Parathyroid adenoma (tissue), 2 donors: Measurements from ENCODE around the gene POLD4.

ENCODE experiments used
- H2AFZ ChIP-seq: fragments of 300-600 bp; sonication (generic); one replicate; pipeline ENCODE4 v1.7.0; 2017; ENCODE audit warnings: antibody characterized with exemption, mild to moderate bottlenecking
- H3K27ac ChIP-seq: fragments of 300-600 bp; sonication (generic); one replicate; pipeline ENCODE4 v1.7.0; 2017
- H3K27me3 ChIP-seq: fragments of 300-600 bp; sonication (generic); one replicate; pipeline ENCODE4 v1.7.0; 2017; ENCODE audit warnings: low read length; ENCODE audit not compliant: control insufficient read depth, insufficient read depth
- H3K36me3 ChIP-seq: fragments of 300-600 bp; sonication (generic); one replicate; pipeline ENCODE4 v1.7.0; 2017; ENCODE audit warnings: low read length; ENCODE audit not compliant: control insufficient read depth, insufficient read depth
- H3K4me1 ChIP-seq: fragments of 300-600 bp; sonication (generic); one replicate; pipeline ENCODE4 v1.7.0; 2017; ENCODE audit warnings: control low read depth
- H3K4me2 ChIP-seq: fragments of 300-600 bp; sonication (generic); one replicate; pipeline ENCODE4 v1.7.0; 2017; ENCODE audit warnings: low read length
- H3K4me3 ChIP-seq: fragments of 300-600 bp; sonication (generic); one replicate; pipeline ENCODE4 v1.7.0; 2017; ENCODE audit warnings: low read depth, low read length
- H3K79me2 ChIP-seq: fragments of 300-600 bp; sonication (generic); one replicate; pipeline ENCODE4 v1.7.0; 2017; ENCODE audit warnings: control low read depth
- H3K9ac ChIP-seq: fragments of 300-600 bp; sonication (generic); one replicate; pipeline ENCODE4 v1.7.0; 2017; ENCODE audit warnings: mild to moderate bottlenecking
- H3K9me3 ChIP-seq: fragments of 300-600 bp; sonication (generic); one replicate; pipeline ENCODE4 v1.7.0; 2017; ENCODE audit warnings: low read length; ENCODE audit not compliant: control insufficient read depth
- TF ChIP-seq, protein P1 (sequence below): fragments of 300-600 bp; sonication (generic); IDR thresholded peaks from one replicate; pipeline ENCODE4 v1.7.0; 2017; ENCODE audit warnings: antibody characterized with exemption, mild to moderate bottlenecking
- donor health status: primary hyperparathyroidism.

The POLD4 gene

GRCh38 chr11:67301313-67301921 lies 51.9 kb downstream of the POLD4 start:
- no peaks in the 10 kb centered on the region for H3K79me2 ChIP-seq
- H3K36me3 ChIP-seq = no peaks in the 10 kb centered on the region
- no peak overlapping the region for H2AFZ ChIP-seq
- TF ChIP-seq, protein P1, sequence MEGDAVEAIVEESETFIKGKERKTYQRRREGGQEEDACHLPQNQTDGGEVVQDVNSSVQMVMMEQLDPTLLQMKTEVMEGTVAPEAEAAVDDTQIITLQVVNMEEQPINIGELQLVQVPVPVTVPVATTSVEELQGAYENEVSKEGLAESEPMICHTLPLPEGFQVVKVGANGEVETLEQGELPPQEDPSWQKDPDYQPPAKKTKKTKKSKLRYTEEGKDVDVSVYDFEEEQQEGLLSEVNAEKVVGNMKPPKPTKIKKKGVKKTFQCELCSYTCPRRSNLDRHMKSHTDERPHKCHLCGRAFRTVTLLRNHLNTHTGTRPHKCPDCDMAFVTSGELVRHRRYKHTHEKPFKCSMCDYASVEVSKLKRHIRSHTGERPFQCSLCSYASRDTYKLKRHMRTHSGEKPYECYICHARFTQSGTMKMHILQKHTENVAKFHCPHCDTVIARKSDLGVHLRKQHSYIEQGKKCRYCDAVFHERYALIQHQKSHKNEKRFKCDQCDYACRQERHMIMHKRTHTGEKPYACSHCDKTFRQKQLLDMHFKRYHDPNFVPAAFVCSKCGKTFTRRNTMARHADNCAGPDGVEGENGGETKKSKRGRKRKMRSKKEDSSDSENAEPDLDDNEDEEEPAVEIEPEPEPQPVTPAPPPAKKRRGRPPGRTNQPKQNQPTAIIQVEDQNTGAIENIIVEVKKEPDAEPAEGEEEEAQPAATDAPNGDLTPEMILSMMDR = no peak
- no peaks in the 10 kb centered on the region for H3K9me3 ChIP-seq
- no peak overlapping the region for H3K4me3 ChIP-seq
- H3K9ac ChIP-seq = no peak overlapping the region
- no peak overlapping the region for H3K27ac ChIP-seq
- no peaks in the 10 kb centered on the region for H3K4me1 ChIP-seq
- H3K27me3 ChIP-seq = no peaks in the 10 kb centered on the region
- H3K4me2 ChIP-seq = no peak overlapping the region
